CD4-positive, alpha-beta T cell treated with Interleukin-6 at 100 ng/mL for 8 hours (primary cell): ENCODE measurements around the gene PGLYRP1.
A peak's percentile ranks its signal among the peaks of the same experiment; 100 is the strongest.

Experiments
- DNase-seq: peaks from one replicate; pipeline ENCODE4 v3.0.0-alpha.2; 2020; ENCODE audit warnings: mixed read lengths, low spot score

PGLYRP1 gene

DNA sequence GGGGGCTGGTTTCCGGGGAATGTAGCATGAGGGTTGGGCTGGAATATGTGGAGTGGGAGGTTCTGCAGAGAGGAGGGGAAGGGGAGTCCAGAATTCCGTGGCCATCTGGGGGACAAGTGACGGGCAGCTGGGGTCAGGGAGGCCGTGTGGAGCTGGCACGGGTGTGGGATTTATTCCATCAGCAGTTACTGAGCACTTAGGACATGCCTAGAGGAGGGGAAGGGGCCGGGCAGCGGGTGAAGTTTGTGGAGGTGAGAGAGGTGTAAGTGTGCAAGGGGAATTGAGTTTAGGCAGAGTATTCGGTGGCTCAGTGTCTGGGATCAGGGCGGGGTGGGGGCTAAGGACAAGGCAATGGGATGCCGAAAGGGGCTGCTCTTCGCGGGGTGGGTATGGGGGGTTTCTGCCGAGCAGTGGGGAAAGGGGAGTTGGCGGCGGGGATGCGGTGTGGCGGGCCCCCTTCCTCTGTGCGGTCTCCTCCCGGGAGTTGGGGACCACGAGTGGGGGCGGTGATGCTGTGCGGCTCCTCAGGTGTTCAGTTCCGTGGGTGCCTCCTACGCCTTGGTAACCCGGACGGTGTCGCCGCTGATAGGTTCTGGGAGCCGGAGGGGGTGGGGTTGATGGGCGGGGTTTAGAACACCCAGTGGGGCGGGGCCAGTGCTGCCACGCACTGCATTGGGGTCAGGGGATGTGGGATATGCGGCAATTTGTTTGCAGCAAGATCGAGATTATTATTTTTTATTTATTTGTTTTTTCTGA, 22.2 kb downstream of the PGLYRP1 start:
- DNase-seq = peak; percentile 82

DNA sequence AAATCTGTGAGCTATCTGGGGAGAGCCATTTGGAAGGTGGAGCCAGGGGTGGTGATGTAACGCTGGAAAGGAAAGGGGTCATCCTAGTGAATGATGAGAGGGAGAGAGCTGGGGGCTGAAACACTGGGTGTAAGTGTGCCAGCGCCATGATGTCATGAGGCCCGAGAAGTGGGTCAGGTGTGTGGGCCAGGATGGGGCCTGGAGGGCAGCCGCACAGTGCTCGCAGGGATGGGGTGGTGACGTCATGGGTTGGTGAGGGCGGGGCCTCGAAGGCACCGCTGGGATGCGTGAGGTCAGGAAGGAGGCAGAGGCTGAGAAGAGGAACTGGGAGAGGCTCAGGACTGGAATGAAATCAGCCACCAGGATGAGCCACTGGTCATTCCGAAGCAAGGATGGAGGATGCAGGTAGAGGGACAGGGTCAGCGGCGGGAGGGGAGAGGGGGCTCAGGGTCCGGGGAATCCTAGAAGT, 23.2 kb downstream of the PGLYRP1 start:
- no peak for DNase-seq

DNA sequence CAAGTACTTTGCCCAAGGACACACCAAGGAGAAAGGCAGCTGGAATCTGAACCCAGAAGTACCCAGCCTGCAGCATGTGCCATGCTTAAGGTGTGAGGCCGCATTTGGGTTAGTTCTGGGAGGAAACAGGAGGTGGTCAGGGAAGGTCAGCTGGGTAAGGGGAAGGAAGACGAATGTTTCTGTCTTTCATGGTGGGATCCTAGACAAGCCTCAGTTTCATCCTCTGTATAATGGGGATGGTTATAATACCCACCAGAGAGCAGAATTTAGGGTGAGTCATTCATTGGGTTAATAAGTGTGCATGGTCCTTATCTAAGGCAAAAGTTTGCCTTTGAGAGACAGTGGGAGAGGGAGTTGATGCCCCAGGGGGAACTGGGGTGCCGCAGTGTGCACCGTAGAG, 24.0 kb downstream of the PGLYRP1 start:
- DNase-seq = no peak

DNA sequence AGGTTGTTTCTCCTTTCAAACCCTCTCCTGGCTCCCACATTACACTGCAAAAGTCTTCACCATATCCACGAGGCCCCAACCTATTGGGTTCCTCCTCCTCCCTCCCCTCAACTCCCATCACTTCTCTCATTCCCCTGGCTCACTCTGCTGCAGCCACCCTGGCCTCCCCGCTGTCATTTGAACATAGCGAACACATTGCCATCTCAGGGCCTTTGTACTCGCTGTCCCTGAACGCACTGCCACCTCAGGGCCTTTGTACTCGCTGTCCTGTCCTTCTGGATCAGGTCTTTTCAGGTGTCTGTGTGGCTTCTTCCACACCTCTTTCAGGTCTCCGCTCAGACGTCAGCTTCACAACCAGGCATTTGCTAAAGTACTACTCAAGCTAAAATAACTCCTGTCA, 25.9 kb downstream of the PGLYRP1 start:
- no peak for DNase-seq

DNA sequence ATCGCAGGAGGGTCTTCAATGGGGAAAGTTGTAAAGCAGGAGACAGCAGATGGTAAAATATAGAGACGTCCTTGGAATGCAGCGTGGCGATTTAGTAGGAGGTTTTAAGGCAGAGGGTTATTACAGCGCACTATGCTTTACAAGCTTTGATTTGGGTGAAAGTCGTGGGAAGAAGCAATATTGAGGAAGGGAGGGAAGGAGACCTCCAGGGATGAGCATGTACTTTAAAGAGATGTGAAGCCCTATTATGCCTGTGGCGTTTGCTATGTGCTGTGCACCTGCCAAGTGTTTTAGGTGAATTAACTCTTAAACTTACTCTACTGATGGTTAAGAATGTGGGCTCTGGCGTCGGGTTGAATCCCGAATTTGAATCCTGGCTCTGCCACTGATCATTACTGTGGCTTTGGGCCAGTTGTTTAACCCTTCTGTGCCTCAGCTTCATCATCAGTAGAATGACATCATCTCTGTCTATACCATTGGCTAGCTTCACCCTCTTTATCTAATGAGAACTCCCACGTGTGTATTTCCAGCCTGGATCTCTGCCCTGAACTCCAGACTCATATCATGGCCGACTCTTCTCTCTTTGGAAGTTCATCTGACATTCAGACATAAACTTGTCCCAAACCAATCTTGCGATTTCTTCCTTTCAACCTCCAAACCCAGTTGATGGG, 27.0 kb downstream of the PGLYRP1 start:
- no peak for DNase-seq

DNA sequence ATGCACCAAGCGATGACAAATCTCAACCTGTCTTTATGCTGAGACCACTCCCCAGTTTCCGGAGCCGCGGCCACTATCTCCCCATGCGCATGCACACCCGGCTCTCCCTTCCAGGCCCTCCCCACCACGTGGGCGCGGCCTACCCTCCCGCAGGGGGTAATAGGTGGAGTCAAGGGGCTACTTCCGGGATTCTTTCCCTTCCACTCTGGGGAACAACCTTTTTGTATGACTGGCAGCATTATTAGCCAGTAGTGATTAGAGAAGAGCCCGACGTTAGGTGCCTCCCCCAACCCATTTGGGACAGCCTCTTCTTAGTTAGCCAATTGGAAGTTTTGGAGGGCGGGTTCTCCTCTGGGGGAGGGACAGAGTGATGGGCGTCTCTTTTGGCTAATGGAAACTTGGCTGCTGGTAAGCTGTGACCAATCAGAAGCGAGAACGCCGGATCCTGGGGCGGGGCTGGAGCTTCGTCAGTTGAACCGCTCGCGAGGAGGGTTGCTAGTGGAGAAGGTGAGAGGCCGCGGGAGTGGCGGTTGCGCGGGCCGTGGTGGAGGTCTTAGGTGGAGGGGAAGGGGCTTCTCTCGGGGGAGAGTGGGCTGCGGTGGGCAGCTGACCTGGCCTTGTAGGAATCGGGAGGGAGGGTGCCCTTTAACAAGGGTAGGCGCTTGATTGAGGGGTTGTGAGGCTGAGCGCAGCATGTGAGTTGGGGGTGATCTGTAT, 27.7 kb downstream of the PGLYRP1 start, which contains the start of gene CCDC61:
TSS of gene CCDC61 (plus strand) at position 470 of the 717 bp plus-strand sequence. CDS start 7,552 bp downstream, outside the sequence.
- peak; percentile 99 for DNase-seq

DNA sequence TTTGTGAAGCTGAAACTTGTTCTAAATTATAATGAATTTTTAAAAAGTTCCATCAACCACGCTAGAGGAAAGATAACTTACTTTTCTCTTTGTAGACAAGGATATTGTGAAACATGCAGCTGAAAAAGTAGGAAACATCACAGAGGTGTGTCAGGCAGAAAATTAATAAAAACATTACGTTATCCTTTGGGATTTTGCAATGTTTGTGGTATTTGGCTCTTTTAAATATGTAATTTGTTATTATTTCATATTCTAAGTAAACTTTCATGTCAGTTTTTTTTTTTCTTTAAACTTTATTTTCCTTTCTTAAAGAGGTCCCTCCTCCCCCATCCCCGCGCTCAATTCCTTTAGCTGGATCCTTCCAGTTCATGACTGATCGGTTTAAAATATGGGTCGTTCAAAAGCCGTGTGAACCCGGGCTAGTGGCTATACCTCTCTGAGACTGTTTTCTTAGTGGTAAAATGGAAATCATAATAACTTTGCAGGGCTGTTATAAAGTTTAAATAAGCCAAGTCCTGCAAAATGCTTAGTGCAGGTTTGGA, 28.3 kb downstream of the PGLYRP1 start:
- DNase-seq = no peak

DNA sequence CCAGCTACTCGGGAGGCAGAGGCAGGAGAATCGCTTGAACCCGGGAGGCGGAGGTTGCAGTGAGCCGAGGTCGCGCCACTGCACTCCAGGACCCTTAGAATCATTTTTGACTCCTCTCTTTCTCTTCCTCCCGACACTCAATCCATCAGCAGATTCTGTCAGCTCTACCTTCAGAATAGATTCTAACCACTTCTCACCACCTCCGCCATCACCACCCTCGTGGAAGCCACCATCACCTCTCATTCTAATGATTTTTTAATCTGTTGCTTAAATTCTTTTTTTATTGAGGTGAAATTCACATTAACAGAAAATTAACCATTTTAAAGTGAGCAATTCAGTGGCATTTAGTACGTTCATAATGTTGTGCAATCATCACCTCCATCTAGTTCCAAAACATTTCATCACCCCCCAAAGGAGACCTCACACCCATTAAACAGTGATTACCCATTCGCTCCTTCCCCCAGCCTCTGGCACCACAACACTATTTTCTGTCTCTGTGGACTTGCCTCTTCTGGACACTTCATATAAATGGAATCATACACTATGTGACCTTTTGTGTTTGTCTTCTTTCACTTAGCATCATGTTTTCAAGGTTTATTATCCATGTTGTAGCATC, 32.6 kb downstream of the PGLYRP1 start:
- no peak for DNase-seq

DNA sequence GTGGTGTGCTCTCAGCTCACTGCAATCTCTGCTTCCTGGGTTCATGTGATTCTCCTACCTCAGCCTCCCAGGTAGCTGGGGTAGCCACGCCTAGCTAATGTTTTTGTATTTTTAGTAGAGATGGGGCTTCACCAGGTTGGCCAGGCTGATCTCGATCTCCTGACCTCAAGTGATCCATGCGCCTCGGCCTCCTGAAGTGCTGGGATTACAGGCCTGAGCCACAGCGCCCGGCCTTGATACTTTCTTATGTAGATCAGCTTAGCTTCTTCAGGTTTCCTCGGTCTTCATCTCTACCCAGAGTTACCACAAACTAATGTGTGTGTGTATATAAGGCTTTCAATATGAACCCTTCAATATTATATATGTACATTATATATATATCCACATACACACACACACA, 37.5 kb downstream of the PGLYRP1 start:
- DNase-seq = no peak

DNA sequence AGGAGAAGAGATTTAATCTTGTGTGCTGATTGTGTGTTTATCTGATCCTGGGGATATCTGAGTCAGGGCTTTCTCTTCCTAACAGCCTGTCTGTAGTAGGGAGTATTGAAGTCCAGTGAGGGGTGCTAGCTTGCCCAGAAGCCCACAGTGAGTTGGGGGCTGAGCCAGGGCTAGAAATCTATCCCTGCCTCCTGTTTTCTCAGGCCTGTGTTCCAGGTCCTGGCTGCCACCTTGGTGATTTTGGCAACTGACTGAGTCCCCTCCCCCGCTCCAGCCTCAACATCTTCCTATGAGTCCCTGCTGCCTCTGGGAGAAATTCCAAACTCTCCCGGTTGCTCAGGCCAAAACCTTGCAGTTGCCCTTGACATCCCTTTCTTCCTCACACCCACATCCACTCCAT, 41.5 kb downstream of the PGLYRP1 start:
- no peak for DNase-seq

DNA sequence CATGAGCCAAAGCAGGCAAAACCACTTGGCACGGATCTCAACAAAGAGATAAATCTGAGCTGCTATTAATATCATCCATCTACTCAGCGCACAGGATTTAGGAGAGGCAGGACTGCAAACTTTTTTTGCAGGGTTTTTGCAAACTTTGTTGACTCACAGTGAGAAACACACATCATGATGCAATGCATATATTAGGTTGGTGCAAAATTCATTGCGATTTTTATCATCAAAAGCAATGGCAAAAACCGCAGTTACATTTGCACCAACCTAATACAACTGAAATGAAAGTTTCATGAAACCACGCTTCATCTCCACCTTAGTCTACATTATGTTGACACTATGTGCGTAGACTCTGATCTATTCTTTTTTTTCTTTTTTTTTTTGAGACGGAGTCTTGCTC, 44.7 kb downstream of the PGLYRP1 start:
- no peak for DNase-seq

DNA sequence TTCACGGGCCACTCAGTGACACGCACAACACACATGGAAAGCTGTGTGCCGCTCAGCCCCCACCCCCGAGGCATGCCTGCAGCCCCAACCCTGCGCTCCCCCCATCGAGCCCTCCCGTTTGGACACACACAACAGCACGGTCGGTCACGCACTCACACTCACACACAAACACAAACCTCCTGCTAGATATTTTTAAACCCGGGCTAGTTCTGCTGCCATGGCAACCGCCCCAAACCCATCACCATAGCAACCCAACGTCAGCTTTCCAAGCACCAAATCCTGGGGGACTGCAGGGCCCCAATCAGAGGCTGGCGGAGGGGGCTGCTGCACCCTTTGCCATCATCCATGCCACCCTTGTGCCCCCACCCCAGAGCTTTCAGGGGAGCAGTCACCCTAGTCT, 46.7 kb downstream of the PGLYRP1 start:
- DNase-seq = no peak

DNA sequence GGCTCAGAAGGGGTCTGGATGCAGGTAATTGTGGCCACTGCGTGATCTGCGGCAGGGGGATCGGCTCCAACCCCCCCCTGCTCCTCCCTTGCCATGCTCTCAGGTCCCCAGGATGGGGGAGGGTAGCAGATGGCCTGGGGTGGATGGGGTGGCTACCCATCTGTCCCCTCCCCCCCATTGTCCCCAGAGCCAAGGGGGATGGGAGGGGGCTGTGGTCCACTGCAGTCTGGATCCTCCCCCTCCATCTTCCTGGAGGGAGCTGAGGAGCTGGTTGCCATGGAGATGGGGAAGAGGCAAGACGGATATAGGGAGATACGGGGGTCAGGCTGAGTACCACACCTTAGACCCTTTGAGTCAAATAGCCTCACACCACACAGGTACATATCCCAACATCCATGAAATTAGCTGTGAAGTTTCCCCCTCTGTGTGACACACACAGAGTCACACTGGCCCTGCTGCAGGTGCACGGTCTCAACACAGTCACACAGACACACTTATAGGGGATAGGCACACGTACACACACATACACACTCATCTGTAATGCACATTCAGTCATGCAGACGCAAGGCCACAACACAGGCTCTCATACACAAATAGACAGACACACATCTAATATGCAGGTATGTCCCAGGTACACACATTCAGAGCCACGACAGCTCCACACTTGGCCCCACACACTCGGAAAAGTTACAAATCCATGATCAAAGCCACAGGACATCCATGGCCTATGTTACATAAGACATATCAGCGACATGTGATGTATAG, 47.4 kb downstream of the PGLYRP1 start:
- DNase-seq = no peak

DNA sequence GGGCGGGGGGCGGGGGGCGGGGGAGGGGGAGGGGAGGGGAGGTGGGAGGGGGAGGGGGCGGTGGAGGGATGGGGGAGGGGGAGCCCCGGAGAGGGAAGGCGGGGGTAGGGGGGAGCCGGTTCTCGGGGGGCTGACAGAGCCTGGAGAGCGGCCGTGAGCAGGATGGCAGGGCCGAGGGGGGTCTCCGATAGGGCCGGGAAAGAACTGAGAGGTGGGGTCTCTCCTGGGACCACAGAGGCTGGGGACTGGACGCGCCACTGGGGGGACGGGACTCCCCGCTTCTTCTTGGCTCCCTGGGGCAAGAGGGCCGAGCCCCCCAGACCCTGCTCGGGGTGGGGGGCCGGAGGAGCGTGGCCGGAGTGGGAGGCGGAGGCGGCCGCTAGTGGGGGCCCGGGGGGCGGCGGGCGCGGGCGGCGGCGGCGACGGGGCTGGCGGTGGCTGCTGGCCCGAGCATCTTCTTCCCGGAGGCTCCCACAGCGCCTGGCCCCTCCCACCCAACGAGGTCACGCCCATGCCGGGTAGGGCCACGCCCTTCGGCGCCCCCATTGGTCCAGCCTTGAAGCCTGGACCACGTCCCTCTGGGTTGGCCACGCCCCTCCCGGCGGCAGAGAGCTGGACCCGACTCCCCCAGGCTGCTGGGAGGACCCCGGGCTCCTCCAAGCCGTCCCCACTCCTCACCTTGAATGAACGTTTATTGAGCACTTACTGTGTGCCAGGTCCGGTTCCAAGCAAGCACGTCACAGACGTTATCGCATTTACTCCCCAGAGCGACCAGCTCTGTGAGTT, 49.1 kb downstream of the PGLYRP1 start, which contains the start of gene NOVA2:
TSS of gene NOVA2 (minus strand) at position 313 of the 786 bp plus-strand sequence. CDS start 514 bp downstream, outside the sequence.
- DNase-seq = no peak

DNA sequence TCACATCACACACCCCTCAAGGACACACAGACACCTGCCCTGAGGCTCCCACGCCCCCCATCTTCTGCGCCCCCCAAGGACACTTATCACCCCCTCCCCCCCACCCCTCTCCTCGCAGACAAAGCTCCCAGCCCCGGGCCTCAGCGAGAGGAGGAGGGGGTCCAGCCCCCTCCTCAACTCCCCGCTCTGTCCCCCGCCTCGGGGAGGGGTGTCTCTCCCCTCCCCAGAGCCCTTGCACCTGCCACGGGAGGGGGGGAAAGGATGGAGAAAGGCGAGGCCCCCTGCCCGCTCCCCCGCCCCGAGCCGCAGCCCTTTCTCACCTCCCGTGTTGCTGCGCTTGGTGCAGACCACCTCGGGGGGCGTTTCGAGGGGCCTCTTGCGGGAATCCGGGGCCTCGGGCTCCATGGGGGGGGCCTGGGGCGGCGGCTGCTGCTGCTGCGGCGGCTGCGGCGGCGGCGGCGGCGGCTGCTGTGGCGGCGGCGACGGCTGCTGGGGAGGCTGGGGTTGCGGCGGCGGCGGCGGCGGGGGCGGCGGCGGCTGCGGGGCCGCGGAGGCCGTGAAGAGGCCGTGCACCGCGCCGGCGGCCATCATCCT, 49.8 kb downstream of the PGLYRP1 start:
- DNase-seq = no peak

DNA sequence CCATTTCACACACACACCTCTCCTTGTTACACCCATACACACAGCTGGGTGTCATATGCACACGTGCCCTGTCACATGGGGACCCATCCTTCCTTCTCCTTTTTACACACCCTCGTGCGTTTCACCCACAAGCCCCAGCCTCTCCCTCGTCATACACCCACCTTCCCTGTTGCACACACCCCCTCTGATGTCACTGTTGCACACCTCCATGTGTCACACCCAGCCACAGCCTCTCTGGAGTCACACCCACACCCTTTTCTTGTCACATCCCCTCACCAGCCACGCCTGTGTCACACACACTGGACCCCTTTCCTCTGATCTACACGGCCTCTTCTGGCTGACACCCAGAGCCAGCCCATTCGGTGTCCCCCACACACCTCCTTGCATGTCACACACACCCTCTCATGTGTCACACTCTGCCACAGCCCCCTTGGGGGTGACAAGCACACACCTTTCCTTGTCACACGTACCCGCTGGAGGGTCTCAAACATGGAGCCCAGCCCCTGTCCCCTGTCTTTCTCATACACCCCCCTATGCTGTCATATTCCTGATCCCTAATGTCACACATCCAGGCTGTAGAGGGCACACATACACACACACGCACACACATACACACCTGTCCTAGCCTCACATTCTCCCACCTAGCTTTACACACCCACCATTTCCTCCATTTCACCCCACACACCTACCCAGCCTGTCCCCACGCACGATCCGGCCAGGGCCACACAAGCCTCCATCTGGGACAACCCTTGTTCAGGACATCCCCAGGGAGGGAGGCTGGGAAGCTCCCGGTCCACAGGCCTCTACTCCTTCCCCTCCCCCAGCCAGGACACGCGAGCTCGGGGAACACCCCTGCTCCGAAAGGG, 50.5 kb downstream of the PGLYRP1 start:
- peak; percentile 3 for DNase-seq

DNA sequence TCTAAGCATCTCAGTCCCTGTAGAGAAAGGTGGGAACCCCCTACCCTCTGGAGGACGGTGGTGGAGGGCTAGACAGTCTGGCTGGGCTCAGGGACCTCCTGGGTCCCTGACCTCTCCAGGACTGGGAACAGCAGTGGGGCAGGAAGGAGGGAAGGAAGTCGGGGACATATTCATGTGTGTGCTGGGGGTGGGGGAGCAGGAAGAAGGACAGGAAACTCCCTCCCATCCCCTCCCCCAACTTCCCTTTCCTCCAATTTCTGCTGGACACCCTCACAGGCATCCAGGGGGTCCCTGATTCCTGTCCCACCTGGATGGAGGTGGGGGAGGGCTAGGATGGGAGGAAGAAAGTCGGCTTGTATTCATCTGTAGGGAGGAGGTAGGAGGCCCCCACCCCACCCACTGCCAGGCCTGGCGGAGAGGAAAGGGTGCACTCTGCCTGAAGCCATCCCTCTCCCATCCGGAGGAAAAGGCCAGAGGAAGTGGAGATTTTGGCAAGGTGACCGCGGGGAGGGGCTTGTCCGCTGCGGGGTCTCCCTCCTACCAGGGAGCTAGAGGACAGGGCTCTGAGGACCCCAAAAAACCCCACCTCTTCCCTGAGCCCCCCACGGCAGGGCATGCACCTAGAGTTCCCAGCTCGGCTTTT, 51.5 kb downstream of the PGLYRP1 start:
- DNase-seq = no peak

DNA sequence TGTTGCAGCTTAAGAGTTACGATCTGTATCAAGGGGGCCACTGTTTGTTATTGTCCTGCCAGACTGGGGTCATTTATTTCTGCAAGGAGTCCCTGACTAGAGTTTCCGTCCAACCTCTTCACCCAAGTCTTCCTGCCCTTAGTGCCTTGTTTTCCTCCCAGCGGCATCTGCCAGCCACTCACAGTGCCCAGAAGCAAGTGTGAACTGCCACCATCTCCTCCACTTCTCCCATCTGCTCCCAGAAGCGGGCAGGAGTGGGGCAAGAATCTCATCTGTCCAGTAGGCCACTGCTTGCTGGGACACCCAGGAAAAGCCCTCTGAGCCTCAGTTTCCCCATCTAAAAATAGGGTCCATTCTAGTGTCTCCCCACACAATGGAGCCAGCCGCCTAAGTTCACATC, 53.2 kb downstream of the PGLYRP1 start:
- no peak for DNase-seq
